Activated naive CD8-positive, alpha-beta T cell treated with anti-CD3 and anti-CD28 coated beads, Interleukin-2, amount 10 ng/mL, durations not matched to agents 7 days and 5 days (primary cell): ENCODE results near the gene PHOSPHO2. TPM values are rescaled to one million over a fixed set of nuclear protein-coding genes. Genes with fewer than 3 reads are reported as not detected.
A peak's percentile ranks its signal among the peaks of the same experiment; 100 is the strongest.

Experiments
- ATAC-seq: fragments of 150-1000 bp; cut with Tn5 transposase; one replicate; pipeline ENCODE4 v1.10.0; 2021; ENCODE audit warnings: low read depth, moderate library complexity
- POLR2A ChIA-PET: fragments of 350-600 bp; sonication (Branson Sonifier 250); formaldehyde crosslinking; loops from one replicate; lab custom pipeline; 2021; ENCODE audit warnings: antibody characterized with exemption; lab: Charles Lee
- DNase-seq: peaks from one replicate; pipeline ENCODE4 v3.0.0; 2021
- H3K27ac Mint-ChIP-seq: one replicate; pipeline ENCODE4 v1.8.0; 2022; ENCODE audit warnings: mild to moderate bottlenecking, mixed read lengths
- H3K27me3 Mint-ChIP-seq: one replicate; pipeline ENCODE4 v1.8.0; 2022; ENCODE audit warnings: mild to moderate bottlenecking, moderate library complexity, mixed read lengths
- H3K36me3 Mint-ChIP-seq: one replicate; pipeline ENCODE4 v1.8.0; 2021; ENCODE audit warnings: mild to moderate bottlenecking, mixed read lengths
- H3K4me1 Mint-ChIP-seq: one replicate; pipeline ENCODE4 v1.8.0; 2021; ENCODE audit warnings: mixed read lengths
- H3K4me3 Mint-ChIP-seq: one replicate; pipeline ENCODE4 v1.8.0; 2022; ENCODE audit warnings: mild to moderate bottlenecking, moderate library complexity, mixed read lengths
- H3K9me3 Mint-ChIP-seq: one replicate; pipeline ENCODE4 v1.8.0; 2021; ENCODE audit warnings: mixed read lengths
- total RNA-seq, 2 experiments: library from RNA; stranded (reverse); gene quantifications; one replicate each; pipeline ENCODE4 v1.2.3, GENCODE V29; 2021

The PHOSPHO2 gene, protein sequence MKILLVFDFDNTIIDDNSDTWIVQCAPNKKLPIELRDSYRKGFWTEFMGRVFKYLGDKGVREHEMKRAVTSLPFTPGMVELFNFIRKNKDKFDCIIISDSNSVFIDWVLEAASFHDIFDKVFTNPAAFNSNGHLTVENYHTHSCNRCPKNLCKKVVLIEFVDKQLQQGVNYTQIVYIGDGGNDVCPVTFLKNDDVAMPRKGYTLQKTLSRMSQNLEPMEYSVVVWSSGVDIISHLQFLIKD
- 1 to 10 TPM; 6.0 to 6.3 TPM for total RNA-seq

DNA sequence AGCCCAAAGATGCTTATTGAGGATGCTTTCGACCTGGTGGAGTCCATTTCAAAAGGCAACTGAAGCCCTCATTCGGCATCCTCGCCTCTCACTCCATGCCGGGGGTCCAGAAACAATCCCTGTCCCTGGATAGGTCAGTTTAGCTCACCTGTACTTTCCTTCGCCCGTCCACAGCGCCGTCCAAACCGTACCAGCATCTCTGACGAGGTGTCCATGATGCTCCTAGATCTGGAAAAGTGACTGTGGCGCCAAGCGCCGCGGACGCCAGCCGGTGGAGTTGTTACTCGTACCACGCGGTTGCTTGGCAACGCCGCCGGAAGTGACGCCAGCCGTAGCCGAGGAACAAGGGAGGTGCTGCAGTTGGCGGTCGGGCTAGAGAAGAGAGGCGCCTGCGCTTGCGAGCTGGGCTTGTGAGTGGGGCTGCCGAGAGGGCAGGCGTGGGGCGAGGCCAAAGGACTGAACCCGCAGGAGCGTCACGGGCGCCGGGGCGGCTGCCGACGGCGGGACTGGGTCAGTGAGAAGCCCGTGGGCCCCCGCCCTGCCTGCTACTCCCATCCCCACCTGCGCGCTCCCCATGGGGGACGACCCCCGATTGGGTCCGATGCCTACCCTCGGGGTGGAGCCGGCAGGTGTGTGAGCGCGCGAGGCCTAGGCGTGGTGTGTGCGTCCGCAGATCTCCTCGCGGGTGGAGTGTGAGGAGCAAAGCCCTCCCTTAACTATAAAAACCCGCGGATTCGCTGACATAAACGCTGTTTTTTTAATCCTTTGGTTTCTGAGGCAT lies at the start of gene PHOSPHO2, which contains the start of gene CFAP210:
TSS of gene PHOSPHO2 (plus strand) at position 357 of the 781 bp plus-strand sequence. CDS start 6,503 bp downstream, outside the sequence.
TSS of gene CFAP210 (minus strand) at position 293 of the 781 bp plus-strand sequence. CDS start at position 215, 78 bp downstream.
- POLR2A ChIA-PET: interaction anchor here (1.2 to 1.5 kb wide), 4 partner anchors 71 to 121 kb away, joined by 3 to 8 read pairs (median 4); partner anchors contain the start of genes FASTKD1 and PPIG
- Mint-ChIP-seq H3K27me3 (peaks cover 8% of the 10 kb centered on the region), H3K27ac (peak within 1 kb of the TSS; percentile 85), H3K36me3 (peaks cover 8% of the 10 kb centered on the region), H3K9me3 (peaks cover 8% of the 10 kb centered on the region), H3K4me1 (peaks cover 21% of the 10 kb centered on the region), H3K4me3 (peak within 1 kb of the TSS; percentile 91)
- ATAC-seq (peak; percentile 99), DNase-seq (peak; percentile 97)

DNA sequence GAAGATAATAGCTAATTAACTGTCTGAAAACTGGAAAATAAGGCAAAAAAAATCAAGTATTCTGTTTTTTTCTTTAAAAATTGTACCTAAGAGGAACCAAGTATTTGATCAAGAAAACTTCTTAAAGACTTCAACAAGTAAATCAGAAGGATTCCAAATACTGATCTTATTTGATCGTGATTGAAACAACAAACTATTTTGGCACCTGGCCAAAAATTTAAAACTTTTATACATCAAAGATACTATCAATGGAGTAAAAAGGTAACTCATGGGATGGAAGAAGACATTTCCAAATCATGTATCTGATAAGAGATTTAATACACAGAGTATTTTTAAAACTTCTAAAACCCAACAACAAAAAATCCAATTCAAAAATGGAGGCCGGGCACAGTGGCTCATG lies 46.8 kb upstream of the PHOSPHO2 start:
- Mint-ChIP-seq H3K27me3 (peaks cover 29% of the 10 kb centered on the region), H3K27ac (no peak overlapping the region), H3K4me1 (no peaks in the 10 kb centered on the region), H3K36me3 (no peaks in the 10 kb centered on the region), H3K4me3 (no peak overlapping the region), H3K9me3 (no peaks in the 10 kb centered on the region)
- POLR2A ChIA-PET: interaction anchor here (0.6 kb wide), 1 partner anchor 1612 kb away, joined by 3 read pairs; no protein-coding TSS in a partner anchor
- ATAC-seq (no peak), DNase-seq (no peak)

DNA sequence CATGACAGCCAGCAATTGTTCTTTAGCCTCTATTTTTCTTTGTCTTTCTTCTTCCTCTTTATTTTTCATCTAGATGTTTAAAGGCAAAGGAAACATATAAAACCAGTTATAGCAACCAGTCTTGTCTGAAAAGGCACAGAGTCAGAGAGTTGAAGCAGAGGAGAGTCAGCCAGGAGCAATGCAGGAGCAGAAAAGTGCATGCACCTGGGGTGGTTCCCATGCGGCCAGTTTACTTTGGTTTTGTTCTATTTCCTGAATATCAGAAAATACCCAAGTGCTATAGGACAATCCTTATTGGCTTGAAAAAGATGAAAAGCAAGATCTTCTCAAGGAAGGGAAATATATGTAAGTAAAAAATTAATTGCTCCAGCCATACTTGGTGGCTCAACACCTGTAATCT lies 45.0 kb upstream of the PHOSPHO2 start:
- DNase-seq (no peak), ATAC-seq (no peak)
- Mint-ChIP-seq H3K27me3 (peaks cover 39% of the 10 kb centered on the region), H3K9me3 (no peaks in the 10 kb centered on the region), H3K27ac (no peak overlapping the region), H3K4me3 (no peak overlapping the region), H3K4me1 (no peaks in the 10 kb centered on the region), H3K36me3 (no peaks in the 10 kb centered on the region)
- POLR2A ChIA-PET: no interaction called here

DNA sequence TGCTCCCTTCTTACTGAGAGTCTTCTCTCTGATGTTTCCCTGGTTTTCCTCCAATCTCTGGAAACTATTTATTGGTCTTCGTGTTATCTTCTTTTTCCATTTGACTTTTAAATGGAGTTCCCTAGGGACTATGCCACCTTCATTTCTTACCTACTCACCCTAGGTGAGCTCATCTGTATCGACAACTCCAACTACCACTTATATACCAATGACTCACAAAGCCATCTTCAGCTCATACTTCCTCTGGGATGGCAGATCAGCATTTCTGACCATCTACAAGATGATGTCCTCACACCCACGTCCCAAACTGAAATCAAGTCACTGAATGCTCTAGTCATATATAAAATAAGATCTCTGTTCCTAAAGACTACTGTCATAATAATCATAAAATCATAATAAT lies 40.6 kb upstream of the PHOSPHO2 start:
- POLR2A ChIA-PET: no interaction called here
- H3K9me3 Mint-ChIP-seq: no peaks in the 10 kb centered on the region
- DNase-seq (no peak), ATAC-seq (no peak)
- no peak overlapping the region for H3K27ac Mint-ChIP-seq
- peaks cover 48% of the 10 kb centered on the region for H3K27me3 Mint-ChIP-seq
- H3K4me3 Mint-ChIP-seq: no peak overlapping the region
- H3K4me1 Mint-ChIP-seq: no peaks in the 10 kb centered on the region
- no peaks in the 10 kb centered on the region for H3K36me3 Mint-ChIP-seq

DNA sequence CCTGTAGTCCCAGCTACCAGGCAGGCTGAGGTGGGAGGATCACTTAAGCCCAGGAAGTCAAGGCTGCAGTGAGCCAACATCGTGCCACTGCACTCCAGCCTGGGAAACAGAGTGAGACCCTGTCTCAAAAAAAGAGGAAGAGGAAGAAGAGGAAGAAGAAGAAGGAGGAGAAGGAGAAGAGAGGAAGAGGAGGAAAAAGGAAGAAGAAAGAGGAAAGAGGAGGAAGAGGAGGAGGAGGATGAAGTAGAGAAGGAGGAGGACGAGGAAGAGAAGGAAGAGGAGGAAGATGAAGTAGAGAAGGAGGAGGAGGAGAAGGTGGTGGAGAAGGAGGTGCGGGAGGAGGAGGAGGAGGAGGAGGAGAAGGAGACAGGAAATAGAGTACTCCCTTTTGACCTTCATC lies 38.1 kb upstream of the PHOSPHO2 start:
- peaks cover 5% of the 10 kb centered on the region for H3K4me1 Mint-ChIP-seq
- H3K27ac Mint-ChIP-seq: no peak overlapping the region
- POLR2A ChIA-PET: interaction anchor here (0.7 kb wide), 1 partner anchor 67 kb away, joined by 4 read pairs; no protein-coding TSS in a partner anchor
- H3K4me3 Mint-ChIP-seq: no peak overlapping the region
- H3K9me3 Mint-ChIP-seq: no peaks in the 10 kb centered on the region
- no peak for DNase-seq
- H3K36me3 Mint-ChIP-seq: no peaks in the 10 kb centered on the region
- peaks cover 43% of the 10 kb centered on the region for H3K27me3 Mint-ChIP-seq
- no peak for ATAC-seq

DNA sequence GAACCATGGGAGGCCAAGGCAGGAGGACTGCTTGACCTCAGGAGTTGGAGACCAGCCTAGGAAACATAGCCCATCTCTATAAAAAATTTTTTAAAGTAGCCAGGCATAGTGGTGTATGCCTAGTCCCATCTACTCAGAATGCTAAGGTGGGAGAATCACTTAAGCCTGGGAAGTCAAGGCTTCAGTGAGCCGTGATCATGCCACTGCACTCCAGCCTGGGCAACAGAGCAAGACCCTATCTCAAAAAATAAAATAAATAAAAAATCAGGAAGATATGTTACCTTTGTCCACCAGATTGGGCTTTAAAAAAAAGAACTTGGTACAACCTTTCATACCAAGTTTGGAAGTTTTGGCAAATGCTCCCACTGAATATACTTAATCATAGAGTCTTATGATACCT lies 35.4 kb upstream of the PHOSPHO2 start:
- H3K36me3 Mint-ChIP-seq: no peaks in the 10 kb centered on the region
- peaks cover 5% of the 10 kb centered on the region for H3K4me1 Mint-ChIP-seq
- no peak overlapping the region for H3K27ac Mint-ChIP-seq
- DNase-seq (no peak), ATAC-seq (no peak)
- peaks cover 38% of the 10 kb centered on the region for H3K27me3 Mint-ChIP-seq
- H3K9me3 Mint-ChIP-seq: no peaks in the 10 kb centered on the region
- no peak overlapping the region for H3K4me3 Mint-ChIP-seq
- POLR2A ChIA-PET: no interaction called here

DNA sequence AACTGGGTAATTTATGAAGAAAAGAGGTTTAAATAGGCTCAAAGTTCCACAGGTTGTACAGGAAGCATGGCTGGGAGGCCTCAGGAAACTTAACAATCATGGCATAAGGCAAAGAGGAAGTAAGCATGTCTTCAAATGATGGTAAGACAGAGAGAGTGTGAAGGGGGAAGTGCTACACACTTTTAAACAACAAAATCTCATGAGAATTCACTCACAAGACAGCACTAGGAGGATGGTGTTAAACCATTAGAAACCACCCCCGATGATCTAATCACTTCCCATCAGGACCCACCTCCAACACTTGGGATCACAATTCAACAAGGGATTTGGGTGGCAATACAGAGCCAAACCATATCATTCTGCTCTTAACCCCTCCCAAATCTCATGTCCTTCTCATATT lies 34.9 kb upstream of the PHOSPHO2 start:
- Mint-ChIP-seq H3K36me3 (no peaks in the 10 kb centered on the region), H3K4me3 (no peak overlapping the region), H3K4me1 (peaks cover 5% of the 10 kb centered on the region), H3K27ac (no peak overlapping the region), H3K9me3 (no peaks in the 10 kb centered on the region), H3K27me3 (peaks cover 33% of the 10 kb centered on the region)
- ATAC-seq (no peak), DNase-seq (no peak)
- POLR2A ChIA-PET: no interaction called here

DNA sequence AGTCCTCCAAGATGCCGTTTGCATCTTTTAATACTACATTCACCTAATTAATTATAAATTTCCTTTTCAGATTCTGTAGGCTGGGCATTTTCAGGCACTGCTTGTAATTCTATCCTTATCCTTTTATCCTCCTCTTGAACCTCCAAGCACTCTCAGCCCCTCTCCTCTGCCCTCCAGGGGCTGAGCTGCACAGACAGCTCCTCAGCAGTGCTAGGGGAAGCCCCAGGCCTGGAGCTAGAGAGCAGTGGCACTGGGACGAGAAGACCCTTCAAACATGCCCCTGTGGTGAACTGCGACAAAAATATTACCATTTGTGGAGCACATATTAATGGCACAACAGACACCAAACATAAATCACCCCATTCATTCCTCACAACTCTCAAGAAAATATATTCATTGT lies 33.0 kb upstream of the PHOSPHO2 start:
- Mint-ChIP-seq H3K36me3 (no peaks in the 10 kb centered on the region), H3K27me3 (peaks cover 32% of the 10 kb centered on the region), H3K4me1 (peaks cover 5% of the 10 kb centered on the region), H3K4me3 (no peak overlapping the region), H3K9me3 (no peaks in the 10 kb centered on the region), H3K27ac (no peak overlapping the region)
- ATAC-seq (no peak), DNase-seq (no peak)
- POLR2A ChIA-PET: no interaction called here

DNA sequence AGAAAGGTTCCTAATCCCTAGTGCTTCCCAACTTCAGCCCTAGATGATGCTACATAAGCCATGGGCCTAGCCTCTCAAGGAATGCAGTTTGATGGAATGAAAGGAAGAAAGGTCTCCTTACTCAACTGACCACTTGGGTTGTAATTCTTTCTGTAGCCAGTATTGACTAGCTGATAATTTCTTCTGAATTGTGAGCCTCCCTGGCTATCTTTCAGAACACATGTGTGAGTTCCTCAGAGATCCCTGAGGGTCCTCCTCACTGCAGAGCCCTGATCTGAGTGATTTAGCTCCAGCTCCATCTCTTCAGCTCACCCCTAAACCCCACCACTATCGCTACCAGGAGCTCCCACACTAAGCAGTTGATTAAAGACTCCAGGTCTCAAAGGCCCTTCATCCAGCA lies 31.5 kb upstream of the PHOSPHO2 start:
- Mint-ChIP-seq H3K9me3 (no peaks in the 10 kb centered on the region), H3K36me3 (no peaks in the 10 kb centered on the region), H3K27me3 (peaks cover 31% of the 10 kb centered on the region), H3K4me1 (peaks cover 5% of the 10 kb centered on the region), H3K27ac (no peak overlapping the region), H3K4me3 (no peak overlapping the region)
- no peak for DNase-seq
- no peak for ATAC-seq
- POLR2A ChIA-PET: no interaction called here

DNA sequence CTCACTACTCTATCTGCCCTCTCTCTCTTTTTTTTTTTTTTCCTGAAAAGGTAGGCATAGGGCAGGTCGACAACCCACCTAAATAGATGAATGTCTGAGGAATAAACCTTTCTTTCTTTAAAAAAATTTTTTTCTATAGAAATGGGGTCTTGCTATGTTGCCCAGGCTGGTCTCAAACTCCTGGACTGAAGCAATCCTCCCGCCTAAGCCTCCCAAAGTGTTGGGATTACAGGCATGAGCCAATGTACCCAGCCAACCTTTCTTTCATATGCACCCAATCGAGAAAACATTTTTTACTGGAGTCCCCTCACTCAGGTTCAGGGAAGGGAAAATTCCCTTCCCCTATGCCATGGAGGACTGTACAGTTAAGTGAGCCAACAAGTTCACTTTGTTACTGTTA lies 31.0 kb upstream of the PHOSPHO2 start:
- no peak for ATAC-seq
- DNase-seq: no peak
- Mint-ChIP-seq H3K27me3 (peaks cover 31% of the 10 kb centered on the region), H3K36me3 (no peaks in the 10 kb centered on the region), H3K4me1 (peaks cover 5% of the 10 kb centered on the region), H3K27ac (no peak overlapping the region), H3K4me3 (no peak overlapping the region), H3K9me3 (no peaks in the 10 kb centered on the region)
- POLR2A ChIA-PET: no interaction called here

DNA sequence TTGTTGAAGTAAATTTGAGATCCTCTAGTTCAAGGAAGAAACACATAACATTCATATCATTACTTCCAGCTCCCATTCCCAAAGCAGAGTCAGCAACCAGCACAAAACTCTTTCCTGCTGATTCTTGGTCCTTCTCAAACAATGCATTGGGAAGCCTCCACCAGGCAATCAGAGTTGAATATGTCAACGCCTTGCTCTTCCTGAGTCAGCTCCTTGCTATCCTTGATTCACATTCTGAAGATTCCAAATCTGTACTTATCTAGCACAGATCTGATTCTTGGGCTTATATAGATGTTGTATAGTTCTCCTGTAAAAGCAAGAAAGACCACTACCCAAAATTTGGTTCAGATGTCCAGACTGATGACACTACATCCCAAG lies 29.7 kb upstream of the PHOSPHO2 start:
- Mint-ChIP-seq H3K27ac (no peak overlapping the region), H3K36me3 (no peaks in the 10 kb centered on the region), H3K9me3 (no peaks in the 10 kb centered on the region), H3K4me3 (no peak overlapping the region), H3K4me1 (peaks cover 1% of the 10 kb centered on the region), H3K27me3 (peaks cover 28% of the 10 kb centered on the region)
- no peak for DNase-seq
- no peak for ATAC-seq
- POLR2A ChIA-PET: no interaction called here

DNA sequence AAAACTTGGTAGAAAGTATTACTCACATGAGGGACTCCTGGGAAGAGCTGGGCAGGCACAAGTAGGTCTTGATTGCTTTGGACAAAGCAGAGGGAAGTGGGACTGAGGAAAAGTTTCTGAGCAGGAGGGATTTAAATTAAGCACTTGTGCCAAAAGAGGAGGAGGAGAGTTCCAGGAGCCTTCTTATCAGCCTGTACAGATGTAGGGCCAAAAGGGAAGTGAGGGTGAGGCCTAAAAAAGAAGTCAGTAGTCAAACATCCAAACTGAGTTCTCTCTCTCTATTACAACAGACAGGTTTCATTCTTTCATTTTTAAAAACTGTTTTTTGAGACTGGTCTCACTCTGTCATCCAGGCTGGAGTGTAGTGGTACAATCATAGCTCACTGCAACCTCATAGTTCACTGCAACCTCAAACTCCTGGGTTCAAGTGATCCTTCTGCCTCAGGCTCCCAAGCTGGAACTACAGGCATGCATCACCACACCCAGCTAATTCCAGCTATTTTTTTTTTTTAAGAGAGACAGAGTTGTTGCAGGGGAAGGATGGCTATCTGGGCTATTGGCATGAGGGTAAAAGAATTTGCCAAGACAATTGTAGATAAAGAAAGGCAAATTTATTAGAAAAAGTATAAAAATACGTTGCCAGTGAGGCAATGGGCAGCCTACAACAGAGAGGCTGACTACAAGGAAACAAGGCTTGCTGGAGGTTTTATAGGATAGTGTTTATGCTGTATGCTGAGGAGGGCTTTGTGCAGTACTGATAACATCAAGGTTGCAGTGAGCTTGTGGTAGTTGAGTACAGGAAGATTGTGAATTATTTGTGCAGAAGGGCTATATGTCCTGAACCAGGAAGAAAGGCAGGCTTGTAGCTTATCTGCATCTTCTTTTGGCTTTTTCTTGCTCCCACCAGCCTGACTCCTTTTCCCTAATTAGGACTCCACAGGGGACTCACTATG lies 29.0 kb upstream of the PHOSPHO2 start:
- H3K4me3 Mint-ChIP-seq: no peak overlapping the region
- no peaks in the 10 kb centered on the region for H3K9me3 Mint-ChIP-seq
- POLR2A ChIA-PET: no interaction called here
- H3K27ac Mint-ChIP-seq: no peak overlapping the region
- DNase-seq (no peak), ATAC-seq (no peak)
- peaks cover 27% of the 10 kb centered on the region for H3K27me3 Mint-ChIP-seq
- no peaks in the 10 kb centered on the region for H3K36me3 Mint-ChIP-seq
- no peaks in the 10 kb centered on the region for H3K4me1 Mint-ChIP-seq

DNA sequence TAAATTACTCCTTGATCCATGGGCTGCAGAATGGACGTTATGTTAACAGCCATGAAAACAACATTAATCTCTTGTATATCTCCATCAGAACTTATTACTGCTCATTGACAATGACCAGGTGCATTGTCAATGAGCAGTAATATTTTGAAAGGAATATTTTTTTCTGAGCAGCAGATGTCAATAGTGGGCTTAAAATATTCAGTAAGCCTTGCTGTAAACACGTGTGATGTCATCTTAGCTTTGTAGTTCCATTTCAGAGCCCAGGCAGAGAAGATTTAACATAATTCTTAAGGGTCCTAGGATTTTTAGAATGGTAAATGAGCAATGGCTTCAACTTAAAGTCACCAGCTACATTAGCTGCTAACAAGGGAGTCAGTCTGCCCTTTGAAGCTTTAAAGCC lies 26.7 kb upstream of the PHOSPHO2 start:
- Mint-ChIP-seq H3K9me3 (no peaks in the 10 kb centered on the region), H3K36me3 (no peaks in the 10 kb centered on the region), H3K27ac (no peak overlapping the region), H3K27me3 (peaks cover 19% of the 10 kb centered on the region), H3K4me1 (no peaks in the 10 kb centered on the region), H3K4me3 (no peak overlapping the region)
- DNase-seq (no peak), ATAC-seq (no peak)
- POLR2A ChIA-PET: no interaction called here
